Measurements from ENCODE around the gene POU6F2.

POU6F2 gene

GRCh38 chr7:38936641-38937040 is 41.1 kb upstream of the POU6F2 start:
- H3K36me3 ChIP-seq (ENCODE audit: control insufficient read depth, low read length): no peaks in the 10 kb centered on the region

GRCh38 chr7:38938001-38938485 is 39.7 kb upstream of the POU6F2 start:
- H3K27ac ChIP-seq (ENCODE audit: low read depth, low read length): no peak overlapping the region
- no peaks in the 10 kb centered on the region for H3K79me2 ChIP-seq (ENCODE audit: control insufficient read depth, low read length)
- H3K9me3 ChIP-seq (ENCODE audit: control insufficient read depth, insufficient read depth, low read length): no peaks in the 10 kb centered on the region
- no peaks in the 10 kb centered on the region for H4K20me1 ChIP-seq (ENCODE audit: control insufficient read depth, insufficient read depth, low read depth, low read length)
- H3K36me3 ChIP-seq (ENCODE audit: control insufficient read depth, low read length): no peaks in the 10 kb centered on the region
- no peak overlapping the region for H3K4me2 ChIP-seq (ENCODE audit: low read length)
- H3K4me3 ChIP-seq (ENCODE audit: low read length): no peak overlapping the region
- TF ChIP-seq EZH2phosphoT487 (IDR thresholded peaks at IDR 0.05; ENCODE audit: borderline replicate concordance, low read length) (no peak), CTCF (IDR thresholded peaks at IDR 0.05; ENCODE audit: low read depth, low read length, poor library complexity, severe bottlenecking) (no peak)
- H3K4me1 ChIP-seq (ENCODE audit: control insufficient read depth, low read length): no peaks in the 10 kb centered on the region
- H3K27me3 ChIP-seq (ENCODE audit: control insufficient read depth, low read length): peaks cover 30% of the 10 kb centered on the region
- H3K9me2 ChIP-seq (replicated peaks; ENCODE audit: control insufficient read depth, low read length): no peaks in the 10 kb centered on the region
- no peaks in the 10 kb centered on the region for H3F3A ChIP-seq (ENCODE audit: control insufficient read depth, insufficient read depth)

More at GRCh38 chr7:38936641-38937040, 41.1 kb upstream of the POU6F2 start:
- H3K27ac ChIP-seq (ENCODE audit: low read depth, low read length): no peak overlapping the region
- H3K4me3 ChIP-seq (ENCODE audit: low read length): no peak overlapping the region
- no peaks in the 10 kb centered on the region for H3K79me2 ChIP-seq (ENCODE audit: control insufficient read depth, low read length)
- no peaks in the 10 kb centered on the region for H3F3A ChIP-seq (ENCODE audit: control insufficient read depth, insufficient read depth)
- no peaks in the 10 kb centered on the region for H4K20me1 ChIP-seq (ENCODE audit: control insufficient read depth, insufficient read depth, low read depth, low read length)
- no peak overlapping the region for H3K4me2 ChIP-seq (ENCODE audit: low read length)
- H3K4me1 ChIP-seq (ENCODE audit: control insufficient read depth, low read length): no peaks in the 10 kb centered on the region
- H3K9me3 ChIP-seq (ENCODE audit: control insufficient read depth, insufficient read depth, low read length): no peaks in the 10 kb centered on the region
- H3K9me2 ChIP-seq (replicated peaks; ENCODE audit: control insufficient read depth, low read length): no peaks in the 10 kb centered on the region
- H3K27me3 ChIP-seq (ENCODE audit: control insufficient read depth, low read length): peaks cover 28% of the 10 kb centered on the region
- no peak for TF ChIP-seq EZH2phosphoT487 (IDR thresholded peaks at IDR 0.05; ENCODE audit: borderline replicate concordance, low read length)
- TF ChIP-seq CTCF (IDR thresholded peaks at IDR 0.05; ENCODE audit: low read depth, low read length, poor library complexity, severe bottlenecking): no peak

DNA sequence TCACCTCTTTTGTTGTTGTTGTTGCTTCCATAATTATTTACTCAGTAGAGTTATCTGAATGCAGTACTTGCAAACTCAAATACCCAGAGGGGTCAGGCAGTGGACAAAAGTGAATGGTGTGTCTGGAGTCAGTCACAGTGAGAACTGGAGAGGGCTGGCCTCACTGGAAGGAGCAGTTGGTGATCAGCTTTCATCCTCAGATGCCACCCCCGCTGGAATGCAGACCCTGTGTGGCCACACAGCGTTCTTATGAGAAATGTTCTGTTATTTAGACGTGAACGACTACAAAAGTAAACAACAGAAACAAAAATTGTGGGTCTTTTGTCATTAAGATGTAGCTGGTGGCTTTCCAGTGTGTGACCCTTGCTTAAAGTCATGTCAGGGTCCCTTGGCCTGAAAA is 39.1 kb upstream of the POU6F2 start:
- H3F3A ChIP-seq (ENCODE audit: control insufficient read depth, insufficient read depth): no peaks in the 10 kb centered on the region
- peaks cover 30% of the 10 kb centered on the region for H3K27me3 ChIP-seq (ENCODE audit: control insufficient read depth, low read length)
- H3K4me1 ChIP-seq (ENCODE audit: control insufficient read depth, low read length): no peaks in the 10 kb centered on the region
- H4K20me1 ChIP-seq (ENCODE audit: control insufficient read depth, insufficient read depth, low read depth, low read length): no peaks in the 10 kb centered on the region
- H3K4me2 ChIP-seq (ENCODE audit: low read length): no peak overlapping the region
- no peaks in the 10 kb centered on the region for H3K36me3 ChIP-seq (ENCODE audit: control insufficient read depth, low read length)
- no peaks in the 10 kb centered on the region for H3K79me2 ChIP-seq (ENCODE audit: control insufficient read depth, low read length)
- no peak overlapping the region for H3K27ac ChIP-seq (ENCODE audit: low read depth, low read length)
- H3K9me3 ChIP-seq (ENCODE audit: control insufficient read depth, insufficient read depth, low read length): no peaks in the 10 kb centered on the region
- H3K4me3 ChIP-seq (ENCODE audit: low read length): no peak overlapping the region
- no peaks in the 10 kb centered on the region for H3K9me2 ChIP-seq (replicated peaks; ENCODE audit: control insufficient read depth, low read length)
- TF ChIP-seq CTCF (IDR thresholded peaks at IDR 0.05; ENCODE audit: low read depth, low read length, poor library complexity, severe bottlenecking) (no peak), EZH2phosphoT487 (IDR thresholded peaks at IDR 0.05; ENCODE audit: borderline replicate concordance, low read length) (no peak)

Data from DOHH2 (cell line).